Daoy (cell line): Measurements from ENCODE around the gene YES1. TPM values are rescaled to one million over a fixed set of nuclear protein-coding genes. Genes with fewer than 3 reads are reported as not detected.
"Not testable (repeated sequence)": the region's sequence is repeated elsewhere in the genome, so short reads cannot be mapped to it uniquely, and the experiment has no call there.

Source experiments
- DNase-seq: peaks from one replicate; pipeline ENCODE4 v3.0.0-alpha.2; 2015; ENCODE audit warnings: low read depth
- total RNA-seq: library from RNA; depleted of rRNA; stranded (reverse); fragments of >200 nt; shearing (Covaris generic); gene quantifications from 2 replicates; pipeline ENCODE4 v1.2.3, GENCODE V29; 2014

The YES1 gene
- total RNA-seq, 1 experiment from 2014 or later, result 48.8 TPM

DNA sequence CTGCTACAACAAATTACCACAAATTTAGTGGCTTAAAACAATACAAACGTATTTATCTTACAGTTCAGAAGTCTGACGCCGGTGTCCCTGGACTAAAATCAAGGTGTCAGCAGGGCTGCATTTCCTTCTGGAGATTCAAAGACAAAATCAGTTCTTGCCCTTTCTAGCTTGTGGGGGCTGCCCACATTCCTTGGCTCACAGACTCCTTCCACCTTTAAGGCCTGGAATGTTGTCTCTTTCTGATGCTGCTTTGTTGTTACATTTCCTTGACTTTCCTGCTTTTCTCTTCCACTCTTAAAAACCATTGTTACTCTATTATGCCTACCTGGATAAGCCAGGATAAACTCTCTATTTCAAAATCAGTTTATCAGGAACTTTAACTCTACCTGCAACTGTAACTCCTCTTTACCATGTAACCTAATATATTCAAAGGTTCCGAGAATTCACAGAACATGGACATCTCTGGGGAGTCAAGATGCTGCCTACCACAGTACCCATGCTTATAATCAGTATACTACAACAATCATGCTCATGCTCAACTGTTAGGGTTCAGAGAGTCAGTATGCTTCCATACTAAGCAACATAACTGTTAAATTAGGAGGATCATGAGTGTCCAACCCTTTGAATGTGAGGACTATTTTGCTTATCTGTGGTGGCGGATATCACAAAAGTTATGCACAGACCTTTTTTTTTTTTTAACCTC lies 27.4 kb downstream of the YES1 start:
- no peak for DNase-seq

DNA sequence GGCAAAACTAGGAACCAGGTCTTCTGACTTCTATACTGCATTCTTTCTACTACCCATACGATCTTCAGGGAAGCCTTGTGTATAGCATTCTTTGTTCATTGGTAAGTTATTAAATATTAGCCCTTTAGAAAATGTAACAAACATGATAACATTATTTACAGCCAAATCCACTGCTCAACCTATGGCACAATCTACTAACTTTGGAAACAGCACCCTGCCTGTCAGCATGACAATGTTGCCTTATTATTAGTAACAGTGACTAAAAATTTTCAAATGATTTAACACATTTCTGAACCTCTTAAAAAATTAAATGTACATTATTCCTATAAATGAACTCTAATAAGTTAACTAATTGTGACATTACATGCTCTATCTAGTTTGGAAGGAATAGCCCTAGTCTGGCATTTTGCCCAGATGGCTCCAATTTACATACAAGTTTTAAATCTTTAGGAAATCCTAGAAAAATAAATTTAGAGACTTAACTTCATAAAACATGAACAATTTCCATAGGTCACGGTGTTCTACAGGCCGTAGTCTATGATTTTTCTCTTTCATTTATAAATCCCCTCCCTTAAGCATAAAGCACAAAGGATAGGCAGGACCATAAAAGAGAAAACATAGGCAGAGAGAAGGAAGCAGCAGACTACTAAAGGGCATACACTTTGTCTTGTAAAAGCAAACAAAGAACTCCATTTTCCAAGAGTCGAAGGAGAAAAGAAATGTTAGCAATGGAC lies 33.7 kb downstream of the YES1 start:
- no peak for DNase-seq

DNA sequence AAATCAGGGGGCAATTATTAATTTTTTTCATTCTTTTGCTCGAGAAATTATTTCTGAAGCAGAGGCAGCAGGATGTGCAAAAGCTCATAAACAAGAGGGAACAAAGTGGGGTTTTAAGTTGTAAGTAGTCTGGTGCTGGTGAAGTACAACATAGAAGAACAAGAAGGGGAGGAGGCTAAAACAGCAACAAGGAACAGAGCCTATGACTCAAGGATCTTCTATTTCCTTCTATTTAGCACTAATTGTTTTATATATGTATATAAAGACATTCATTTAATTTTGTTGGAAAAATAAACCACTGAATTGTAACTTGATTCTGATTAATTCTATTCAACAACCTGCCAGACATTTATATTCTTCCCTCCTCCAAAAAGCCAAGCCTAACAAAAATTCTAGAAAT lies 35.0 kb downstream of the YES1 start:
- DNase-seq, result no peak

DNA sequence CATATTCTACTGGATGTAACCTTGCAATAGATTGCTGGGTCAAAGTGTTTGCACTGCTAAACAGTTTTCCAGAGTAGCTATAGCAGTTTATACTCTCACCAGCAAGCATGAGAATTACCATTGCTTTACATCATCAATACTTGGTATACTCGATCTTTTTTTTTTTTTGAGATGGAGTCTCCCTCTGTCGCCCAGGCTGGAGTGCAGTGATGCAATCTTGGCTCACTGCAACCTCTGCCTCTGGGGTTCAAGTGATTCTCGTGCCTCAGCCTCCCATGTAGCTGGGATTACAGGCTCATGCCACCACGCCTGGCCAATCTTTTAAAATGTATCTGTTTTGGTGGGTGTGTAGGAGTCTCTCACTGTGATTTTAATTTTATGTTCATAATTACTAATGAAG lies 36.0 kb downstream of the YES1 start:
- not testable (repeated sequence) for DNase-seq

DNA sequence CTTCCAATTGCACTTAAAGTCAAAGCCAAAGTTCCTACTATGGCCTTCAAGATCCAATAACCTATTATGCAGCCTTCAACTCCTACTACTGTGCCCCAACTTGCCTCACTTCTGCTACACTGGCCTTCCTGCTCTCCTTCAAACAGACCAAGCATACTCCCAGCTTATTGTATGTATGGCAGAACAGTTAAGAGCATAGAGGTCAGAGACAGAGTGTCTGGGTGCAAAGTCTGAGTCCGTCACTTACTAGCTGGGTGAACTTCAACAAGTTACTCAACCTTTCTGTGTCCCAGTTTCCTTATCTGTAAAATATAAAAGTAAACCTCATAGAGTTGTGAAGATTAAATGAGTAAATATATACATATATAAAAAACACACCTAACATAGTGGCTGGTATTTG lies 37.2 kb downstream of the YES1 start:
- DNase-seq, result no peak

DNA sequence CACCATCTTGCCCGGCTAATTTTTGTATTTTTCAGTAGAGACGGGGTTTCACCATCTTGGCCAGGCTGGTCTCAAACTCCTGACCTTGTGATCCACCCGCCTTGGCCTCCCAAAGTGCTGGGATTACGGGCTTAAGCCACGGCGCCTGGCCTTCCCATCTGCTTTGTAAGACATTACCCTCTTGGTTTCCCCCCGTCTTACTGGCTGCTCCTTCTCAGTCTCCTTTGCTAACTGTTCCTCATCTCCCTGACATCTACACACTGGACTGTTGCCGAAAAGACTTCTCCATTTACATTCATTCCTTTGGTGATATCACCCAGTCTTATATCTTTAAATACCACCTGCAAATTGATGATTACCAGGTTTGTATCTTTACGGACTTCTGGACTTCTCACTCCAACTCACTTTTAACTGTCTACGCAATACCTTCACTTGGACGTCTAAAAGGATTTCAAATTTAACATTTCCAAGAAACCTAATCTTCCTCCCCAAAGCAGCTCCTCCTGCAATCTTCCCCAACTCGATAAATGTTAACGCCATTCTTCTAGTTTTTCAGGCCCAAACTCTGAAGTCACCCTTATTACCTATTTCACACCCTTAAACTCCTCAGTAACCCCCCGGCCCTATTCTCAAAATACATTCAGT lies 37.9 kb downstream of the YES1 start:
- DNase-seq, result no peak

DNA sequence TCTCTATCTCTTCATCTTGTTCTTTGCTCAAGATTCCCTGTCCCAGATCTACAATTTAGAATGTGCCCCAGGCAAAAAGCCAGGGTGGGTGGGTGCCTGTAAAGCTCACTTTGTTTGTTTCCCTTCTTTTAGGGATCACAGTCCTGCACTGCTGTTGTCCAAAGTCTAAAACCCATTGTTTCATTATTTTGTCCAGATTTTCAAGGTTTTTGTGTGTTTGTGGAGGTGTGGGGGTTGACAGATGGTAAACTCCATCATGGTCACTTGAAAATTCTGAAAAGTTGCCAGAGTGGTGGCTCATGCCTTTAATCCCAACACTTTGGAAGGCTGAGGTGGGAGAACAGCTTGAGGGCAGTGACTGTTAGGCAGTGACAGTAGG lies 41.5 kb downstream of the YES1 start:
- no peak for DNase-seq

DNA sequence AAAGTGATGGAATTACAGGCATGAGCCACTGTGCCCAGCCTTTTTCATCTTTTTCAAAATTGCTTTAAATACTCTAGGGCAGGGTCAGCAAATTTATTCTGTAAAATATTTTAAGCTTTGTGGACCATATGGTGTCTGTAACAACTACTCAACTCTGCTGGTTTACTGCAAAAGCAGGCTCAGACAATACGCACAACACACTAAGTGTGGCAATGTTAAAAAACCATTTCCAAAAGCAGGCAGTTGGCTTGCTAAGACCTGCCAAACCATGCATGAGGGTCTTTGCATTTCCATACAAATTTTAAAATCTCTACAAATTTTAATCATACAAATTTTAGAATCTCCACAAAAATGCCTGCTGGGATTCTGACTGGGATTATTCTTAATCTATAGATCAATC lies 44.1 kb downstream of the YES1 start:
- DNase-seq, result no peak

DNA sequence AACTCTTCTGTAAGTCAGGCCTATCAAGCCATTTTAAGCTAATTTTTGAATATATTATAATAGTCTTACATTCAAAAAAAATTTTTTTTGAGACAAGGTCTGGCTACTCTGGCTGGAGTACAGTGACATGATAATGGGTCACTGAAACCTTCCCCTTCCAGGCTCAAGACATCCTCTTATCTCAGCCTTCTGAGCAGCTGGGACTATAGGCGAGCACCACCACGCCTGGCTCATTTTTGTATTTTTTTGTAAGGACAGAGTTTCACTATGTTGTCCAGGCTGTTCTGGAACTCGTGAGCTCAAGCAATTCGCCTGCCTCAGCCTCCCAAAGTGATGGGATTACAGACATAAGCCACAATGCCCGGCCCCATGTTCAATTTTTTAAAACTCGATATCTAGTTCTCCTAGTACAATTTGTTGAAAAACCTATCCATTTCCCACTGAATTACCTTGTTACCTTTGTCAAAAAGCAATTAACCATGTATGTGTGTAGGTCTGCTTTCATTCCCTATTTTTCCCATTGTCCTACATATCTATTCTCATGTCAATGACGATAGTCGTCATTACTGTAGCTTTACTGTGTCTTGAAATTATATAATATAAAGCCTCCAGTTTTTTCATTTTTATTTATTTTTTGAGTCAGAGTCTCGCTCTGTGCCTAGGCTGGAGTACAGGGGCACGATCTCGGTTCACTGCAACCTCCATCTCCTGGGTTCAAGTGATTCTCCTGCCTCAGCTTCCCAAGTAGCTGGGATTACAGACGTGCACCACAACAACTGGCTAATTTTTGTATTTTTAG lies 44.8 kb downstream of the YES1 start:
- DNase-seq, result no peak

DNA sequence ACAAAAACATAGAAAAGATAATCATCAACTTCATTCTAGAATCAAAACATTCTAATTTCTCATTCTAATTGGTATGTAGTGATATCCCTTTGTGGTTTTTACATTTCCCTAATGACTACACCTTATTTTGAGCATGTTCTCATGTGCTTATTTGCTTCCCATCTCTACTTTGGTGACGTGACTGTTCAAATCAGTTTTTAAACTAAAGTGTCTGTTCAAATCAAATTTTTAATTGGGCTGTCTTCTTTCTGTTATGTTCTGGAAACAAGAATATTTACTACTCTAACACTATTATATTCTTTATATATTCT lies 45.5 kb downstream of the YES1 start:
- no peak for DNase-seq

DNA sequence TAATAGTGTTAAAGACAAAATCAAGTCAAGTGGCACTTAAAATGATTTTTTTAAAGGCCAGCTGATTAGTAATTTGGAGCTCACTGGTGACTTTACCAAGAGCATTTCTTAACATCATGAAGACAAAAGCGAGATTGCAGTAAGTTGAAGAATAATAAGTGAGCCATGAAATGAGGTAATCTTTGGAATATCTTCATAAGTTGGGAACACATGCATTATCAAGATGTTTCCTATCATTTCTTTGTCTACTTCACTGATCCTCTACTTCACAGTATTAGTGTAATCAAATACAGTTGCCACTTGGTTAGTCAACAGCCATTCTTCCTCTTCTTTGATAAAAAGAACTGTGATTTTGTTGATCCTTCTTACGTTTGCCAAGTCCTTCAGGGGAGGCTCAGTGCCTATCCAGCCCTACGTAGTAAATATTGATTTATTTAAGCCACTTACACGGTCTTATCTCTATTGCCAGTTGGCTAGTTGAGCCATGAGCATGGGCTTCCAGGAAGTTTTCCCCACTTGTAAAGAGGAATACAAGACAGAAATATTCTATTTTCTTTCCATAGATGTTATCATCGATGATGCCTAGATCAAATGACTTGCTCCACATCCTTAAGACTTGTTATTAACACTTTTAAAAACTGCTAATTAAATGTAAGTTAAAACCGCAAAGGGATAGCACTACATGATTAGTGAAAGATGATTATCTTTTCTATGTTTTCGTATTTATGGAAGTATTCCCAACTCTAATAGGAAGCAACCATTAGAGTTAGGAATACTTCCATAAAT lies 46.1 kb downstream of the YES1 start:
- no peak for DNase-seq

DNA sequence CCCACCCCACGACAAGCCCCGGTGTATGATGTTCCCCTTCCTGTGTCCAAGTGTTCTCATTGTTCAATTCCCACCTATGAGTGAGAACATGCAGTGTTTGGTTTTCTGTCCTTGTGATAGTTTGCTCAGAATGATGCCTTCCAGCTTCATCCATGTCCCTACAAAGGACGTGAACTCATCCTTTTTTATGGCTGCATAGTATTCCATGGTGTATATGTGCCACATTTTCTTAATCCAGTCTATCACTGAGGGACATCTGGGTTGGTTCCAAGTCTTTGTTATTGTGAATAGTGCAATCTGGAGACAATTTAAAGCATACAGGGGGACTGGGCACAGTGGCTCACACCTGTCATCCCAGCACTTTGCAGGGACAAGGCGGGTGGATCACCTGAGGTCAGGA lies 52.2 kb downstream of the YES1 start:
- not testable (repeated sequence) for DNase-seq

DNA sequence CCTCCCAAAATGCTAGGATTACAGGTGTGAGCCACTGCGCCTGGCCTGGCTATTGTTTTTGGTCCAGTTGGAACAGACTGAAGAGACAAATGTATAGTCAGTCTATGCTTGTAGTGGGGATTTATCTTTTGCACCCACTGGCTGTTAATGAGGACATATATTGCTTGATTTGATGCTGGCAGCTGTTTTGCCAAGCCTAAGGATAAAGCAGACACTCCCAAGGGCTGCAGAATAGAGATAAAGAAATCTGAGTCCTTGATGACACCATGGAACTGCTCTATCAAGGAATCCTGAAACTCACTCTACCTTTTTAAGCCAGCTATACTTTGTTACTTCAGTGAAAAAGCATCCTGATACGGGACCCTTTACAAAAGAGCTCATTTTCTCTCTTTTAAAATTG lies 56.5 kb downstream of the YES1 start:
- no peak for DNase-seq

DNA sequence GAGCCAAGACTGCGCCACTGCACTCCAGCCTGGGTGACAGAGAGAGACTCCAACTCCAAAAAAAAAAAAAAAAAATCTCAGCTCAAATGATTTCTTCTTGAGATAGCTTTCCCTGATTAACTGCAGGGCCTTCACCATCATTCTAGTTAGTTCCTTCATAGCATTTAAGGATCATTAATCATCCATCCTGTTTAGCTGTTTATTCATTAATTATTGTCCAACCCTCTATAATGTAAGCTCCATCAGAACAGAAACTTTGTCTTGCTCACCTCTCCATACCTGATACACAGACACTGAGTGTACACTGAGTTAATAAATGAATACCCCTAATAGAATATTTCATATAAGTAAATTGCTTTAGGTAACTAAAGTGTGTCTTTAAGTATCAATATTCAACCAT lies 57.4 kb downstream of the YES1 start:
- DNase-seq, result no peak

DNA sequence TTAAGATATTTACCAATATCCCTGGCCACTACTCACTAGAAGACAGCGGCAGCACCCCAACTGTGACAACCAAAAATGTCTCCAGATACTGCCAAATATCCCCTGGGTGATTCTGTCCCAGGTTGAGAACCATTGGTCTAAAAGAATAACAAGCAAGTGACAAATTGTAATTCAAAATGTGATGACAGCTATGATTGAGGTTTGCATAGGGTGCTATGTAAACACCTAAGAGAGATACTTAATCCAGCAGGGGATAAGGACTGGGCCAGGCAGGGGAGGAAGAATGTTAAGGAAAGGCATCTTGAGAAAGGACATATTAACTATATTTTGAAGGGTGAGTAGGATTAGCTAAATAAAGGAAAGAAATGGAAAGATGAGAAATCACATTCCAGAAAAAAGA lies 61.6 kb downstream of the YES1 start:
- DNase-seq, result no peak

DNA sequence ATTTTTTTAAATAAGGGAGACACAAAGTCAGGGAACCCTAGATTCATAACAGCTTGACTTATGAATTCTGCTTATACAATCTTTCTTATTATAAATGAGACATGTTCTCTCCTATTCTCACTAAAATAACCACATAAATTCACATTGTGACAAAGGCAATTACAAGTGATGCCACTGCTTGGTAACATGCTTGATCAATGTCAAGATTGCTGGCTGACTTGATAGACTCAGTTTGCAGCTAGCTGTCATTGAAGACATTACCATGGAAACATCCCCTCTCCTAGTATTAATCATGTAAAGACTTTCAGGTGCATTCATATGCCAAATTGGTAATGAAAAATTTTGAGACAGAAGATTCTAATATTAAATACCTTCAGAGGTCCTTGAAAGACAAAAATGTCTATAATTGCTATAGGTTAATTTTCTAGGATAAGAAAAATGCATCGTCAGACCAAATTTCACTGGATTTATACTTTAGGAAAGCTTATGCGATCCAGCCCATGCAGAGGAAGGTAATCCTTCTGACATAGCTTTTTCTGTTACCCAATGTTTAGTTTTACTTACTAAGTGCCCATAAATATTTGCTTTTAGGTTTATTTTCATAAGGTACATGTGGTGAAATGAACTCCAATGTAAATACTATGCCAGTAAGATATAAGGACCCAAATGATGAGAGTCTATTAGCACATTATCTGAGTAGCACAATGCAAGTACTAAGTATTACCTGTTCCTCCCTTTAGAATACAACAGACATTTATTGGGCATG lies 67.0 kb downstream of the YES1 start:
- no peak for DNase-seq

DNA sequence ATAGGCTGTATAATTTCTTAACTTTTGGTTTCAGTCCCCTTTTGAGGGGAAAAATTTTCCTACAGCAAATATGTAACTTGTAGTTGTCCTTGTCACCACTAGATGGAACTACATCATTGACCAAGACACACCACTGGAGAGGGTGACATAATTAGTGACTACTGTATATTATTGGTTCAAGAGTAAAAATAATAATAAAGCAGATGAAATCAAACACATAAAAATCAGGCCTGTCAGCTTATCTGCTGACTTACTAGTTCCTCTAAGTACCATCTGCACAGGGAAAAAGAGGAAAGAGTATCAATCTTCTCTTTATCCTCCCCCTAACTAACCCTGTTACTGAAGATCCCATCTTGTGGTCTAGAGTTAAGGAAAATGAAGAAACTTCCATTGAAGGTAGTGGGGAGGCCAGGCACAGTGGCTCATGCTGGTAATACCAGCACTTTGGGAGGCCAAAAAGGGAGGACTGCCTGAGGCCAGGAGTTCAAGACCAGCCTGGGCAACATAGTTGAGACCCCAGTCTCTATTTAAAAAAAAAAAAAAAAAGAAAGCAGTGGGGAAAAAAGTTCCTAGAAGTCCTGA lies 70.0 kb downstream of the YES1 start:
- peak; percentile 1 for DNase-seq

DNA sequence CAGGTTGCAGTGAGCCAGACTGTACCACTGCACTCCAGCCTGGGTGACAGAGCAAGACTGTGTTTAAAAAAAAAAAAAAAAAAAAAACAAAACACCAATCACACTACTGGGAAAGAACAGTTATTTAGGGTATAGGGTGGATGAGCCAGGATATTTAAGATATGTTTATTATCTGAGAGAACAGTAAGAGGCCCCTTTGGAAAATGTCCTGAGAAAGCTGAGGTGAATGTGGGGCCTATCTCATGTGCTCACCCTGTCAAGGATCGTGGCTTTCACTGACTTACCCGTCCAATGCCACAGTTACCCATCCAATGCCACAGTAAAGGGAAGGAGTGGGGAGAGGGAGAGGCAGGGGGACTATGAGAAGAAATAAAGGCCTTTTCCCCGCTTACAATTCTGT lies 79.7 kb downstream of the YES1 start:
- no peak for DNase-seq

DNA sequence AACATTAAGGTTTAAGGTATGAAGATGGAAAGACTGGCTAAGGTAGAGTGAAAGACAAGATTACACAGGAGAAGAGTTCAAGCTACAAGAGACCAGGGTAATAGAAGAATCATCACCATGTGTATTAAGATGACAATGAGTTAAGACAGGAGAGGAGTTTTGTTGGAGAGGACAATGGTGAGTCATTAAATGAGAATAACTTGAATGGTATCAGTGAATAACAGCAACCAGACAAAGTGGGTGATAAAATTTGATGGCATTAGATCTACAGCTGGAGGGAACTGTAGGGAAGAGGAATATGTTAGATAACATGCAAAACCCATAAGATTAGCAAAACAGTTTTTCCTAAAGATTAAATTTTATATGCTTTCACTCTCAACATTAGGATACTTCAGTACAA lies 80.9 kb downstream of the YES1 start:
- no peak for DNase-seq

DNA sequence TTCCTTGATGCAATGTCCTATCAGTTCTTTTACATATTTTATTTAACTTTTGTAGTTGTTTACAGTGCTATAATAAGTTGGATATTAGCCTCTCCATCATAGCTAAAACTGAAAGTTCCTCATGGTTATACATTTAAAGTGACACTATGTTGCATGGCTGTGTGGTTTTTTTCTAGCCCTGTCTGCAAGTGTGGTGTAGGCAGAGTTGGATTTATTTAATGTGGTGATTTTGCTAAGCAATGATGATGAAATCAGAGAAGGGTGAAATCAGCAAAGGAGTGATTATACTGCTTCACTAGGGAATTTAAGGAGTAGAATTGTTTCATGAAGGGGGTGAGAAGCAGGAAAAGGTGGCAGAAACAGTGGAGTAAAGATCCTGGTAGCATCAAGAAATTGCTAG lies 81.3 kb downstream of the YES1 start:
- DNase-seq, result no peak

DNA sequence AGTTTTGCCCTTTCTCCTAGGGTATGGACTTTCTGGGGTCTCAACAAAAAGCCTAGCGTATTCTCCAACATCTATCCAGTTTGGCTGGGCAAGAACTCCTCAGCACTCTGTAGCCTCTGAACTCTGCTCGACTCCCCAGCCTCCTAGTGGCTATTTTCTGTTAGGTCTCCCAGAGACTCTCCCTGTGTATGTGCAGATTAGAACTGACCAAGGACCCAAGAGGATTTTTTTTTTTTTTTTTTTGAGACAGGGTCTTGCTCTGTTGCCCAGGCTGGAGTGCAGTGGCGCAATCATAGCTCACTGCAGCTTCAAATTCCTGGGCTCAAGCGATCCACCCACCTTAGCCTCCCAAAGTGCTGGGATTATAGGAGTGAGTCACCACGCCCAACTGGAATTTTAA lies 81.9 kb downstream of the YES1 start:
- not testable (repeated sequence) for DNase-seq
